SU-DHL-6 (cell line): ENCODE results near the gene SPATA33.

ENCODE experiments used
- H2AFZ ChIP-seq: fragments of 200-600 bp; sonication (generic); 2 replicates; pipeline ENCODE4 v1.6.1; 2014; ENCODE audit warnings: low read depth, mild to moderate bottlenecking, moderate library complexity, mixed read lengths, antibody characterized with exemption, low read length; ENCODE audit not compliant: severe bottlenecking
- H3F3A ChIP-seq: fragments of 200-600 bp; shearing (Covaris generic); 2 replicates; pipeline ENCODE4 v1.6.0; 2016; ENCODE audit warnings: antibody characterized with exemption, mild to moderate bottlenecking; ENCODE audit not compliant: insufficient read depth
- H3K27ac ChIP-seq: fragments of 200-600 bp; sonication (generic); 2 replicates; pipeline ENCODE4 v1.5.1; 2016; ENCODE audit warnings: low read depth, mild to moderate bottlenecking, low read length, moderate library complexity, mixed read lengths
- H3K27me3 ChIP-seq: fragments of 200-600 bp; sonication (generic), shearing (Covaris generic); 2 replicates; pipeline ENCODE4 v1.6.0; 2014; ENCODE audit warnings: mild to moderate bottlenecking, low read length
- H3K36me3 ChIP-seq: fragments of 200-600 bp; sonication (generic); 2 replicates; pipeline ENCODE4 v1.6.1; 2014; ENCODE audit warnings: mild to moderate bottlenecking, low read length, mixed read lengths
- H3K4me2 ChIP-seq: fragments of 300-600, 200-600 bp; shearing (Covaris generic), sonication (generic); 2 replicates; pipeline ENCODE4 v1.6.0; 2014; ENCODE audit warnings: low read length, low read depth, mild to moderate bottlenecking; ENCODE audit not compliant: poor library complexity, severe bottlenecking
- H3K4me3 ChIP-seq: fragments of 200-600 bp; sonication (generic); 2 replicates; pipeline ENCODE4 v1.5.1; 2014; ENCODE audit warnings: antibody characterized with exemption, low read length, mild to moderate bottlenecking, mixed read lengths; ENCODE audit not compliant: insufficient read depth, poor library complexity, severe bottlenecking
- H3K79me2 ChIP-seq: fragments of 200-600 bp; sonication (generic); 2 replicates; pipeline ENCODE4 v1.6.1; 2014; ENCODE audit warnings: mild to moderate bottlenecking, low read length, moderate library complexity; ENCODE audit not compliant: insufficient read depth
- H3K9ac ChIP-seq: fragments of 200-600 bp; sonication (generic); 2 replicates; pipeline ENCODE4 v1.7.0; 2014; ENCODE audit warnings: mild to moderate bottlenecking, low read length
- H3K9me2 ChIP-seq: fragments of 200-600 bp; sonication (generic); replicated peaks from 2 replicates; pipeline ENCODE4 v1.6.1; 2014; ENCODE audit warnings: low read length; ENCODE audit not compliant: insufficient read depth
- H3K9me3 ChIP-seq: fragments of 200-600 bp; sonication (generic); 2 replicates; pipeline ENCODE4 v1.6.1; 2014; ENCODE audit warnings: low read length, mixed read lengths; ENCODE audit not compliant: insufficient read depth
- H4K20me1 ChIP-seq: fragments of 200-600 bp; sonication (generic); 2 replicates; pipeline ENCODE4 v1.6.1; 2014; ENCODE audit warnings: low read depth, mild to moderate bottlenecking, antibody characterized with exemption, low read length, moderate library complexity, mixed read lengths
- CTCF ChIP-seq: fragments of 200-600 bp; sonication (generic); IDR thresholded peaks from one replicate; pipeline ENCODE4 v1.5.1; 2017; ENCODE audit warnings: antibody characterized with exemption, mild to moderate bottlenecking, low read length, moderate library complexity; ENCODE audit not compliant: insufficient read depth, poor library complexity, severe bottlenecking
- EZH2phosphoT487 ChIP-seq: fragments of 200-600 bp; sonication (generic), shearing (Covaris generic); conservative IDR thresholded peaks from 2 replicates; pipeline ENCODE4 v1.6.1; 2018; ENCODE audit warnings: mild to moderate bottlenecking, antibody characterized with exemption, low read length, moderate library complexity, mixed read lengths

The SPATA33 gene

GRCh38 chr16:89678258-89678657, 20.6 kb downstream of the SPATA33 start:
- Histone ChIP-seq H3K4me3 (no peak overlapping the region), H2AFZ (no peak overlapping the region), H3K27ac (no peak overlapping the region), H3K9me3 (peaks cover 14% of the 10 kb centered on the region; the same call in 1 of the 2 replicates), H3K27me3 (no peaks in the 10 kb centered on the region), H3K36me3 (no peaks in the 10 kb centered on the region), H3F3A (no peaks in the 10 kb centered on the region), H3K9ac (no peak overlapping the region), H4K20me1 (no peaks in the 10 kb centered on the region), H3K9me2 (no peaks in the 10 kb centered on the region), H3K79me2 (no peaks in the 10 kb centered on the region), H3K4me2 (no peak overlapping the region)
- no peak for TF ChIP-seq EZH2phosphoT487
- TF ChIP-seq CTCF = no peak

- no peaks in the 10 kb centered on the region for H4K20me1 ChIP-seq
- peaks cover 8% of the 10 kb centered on the region for H3K79me2 ChIP-seq
- TF ChIP-seq EZH2phosphoT487 = no peak
- no peak for TF ChIP-seq CTCF
- no peaks in the 10 kb centered on the region for H3K27me3 ChIP-seq
- no peaks in the 10 kb centered on the region; the same call in 1 of the 2 replicates for H3K36me3 ChIP-seq
- H3K27ac ChIP-seq = no peak overlapping the region
- no peaks in the 10 kb centered on the region for H3K9me2 ChIP-seq
- peaks cover 4% of the 10 kb centered on the region for H3F3A ChIP-seq
- peak overlapping the region; percentile 90 for H3K9ac ChIP-seq
- H3K4me2 ChIP-seq = peak overlapping the region; percentile 98
- no peak overlapping the region for H2AFZ ChIP-seq
- H3K9me3 ChIP-seq = no peaks in the 10 kb centered on the region
- no peak overlapping the region for H3K4me3 ChIP-seq
Measured at GRCh38 chr16:89685916-89686315, 28.3 kb downstream of the SPATA33 start.

GRCh38 chr16:89686520-89687091, 29.0 kb downstream of the SPATA33 start, which contains the start of gene CDK10:
TSS of gene CDK10 (plus strand) at chr16:89686689. CDS start at chr16:89686711, 22 bp downstream.
- peak within 1 kb of the TSS; percentile 97 for H3K27ac ChIP-seq
- no peaks in the 10 kb centered on the region for H4K20me1 ChIP-seq
- TF ChIP-seq CTCF = no peak
- TF ChIP-seq EZH2phosphoT487 = no peak
- peaks cover 4% of the 10 kb centered on the region for H3F3A ChIP-seq
- H3K79me2 ChIP-seq = peaks cover 8% of the 10 kb centered on the region
- H3K4me2 ChIP-seq = peak within 1 kb of the TSS; percentile 98
- H3K27me3 ChIP-seq = no peaks in the 10 kb centered on the region
- H3K9ac ChIP-seq = peak within 1 kb of the TSS; percentile 90
- no peaks in the 10 kb centered on the region for H3K9me2 ChIP-seq
- no peaks in the 10 kb centered on the region for H3K9me3 ChIP-seq
- H3K36me3 ChIP-seq = no peaks in the 10 kb centered on the region; the same call in 1 of the 2 replicates
- peak within 1 kb of the TSS; percentile 99 for H2AFZ ChIP-seq
- peak within 1 kb of the TSS; percentile 95 for H3K4me3 ChIP-seq
